Spinal cord (tissue), 10 donors: Measurements from ENCODE around the gene USP37. TPM values are rescaled to one million over a fixed set of nuclear protein-coding genes. Genes with fewer than 3 reads are reported as not detected.

Experiments
- DNase-seq, 6 donors: peaks; one replicate each; pipeline versions ENCODE4 v3.0.0 to v3.0.0-alpha.2; 2013 to 2015; ENCODE audit warnings: low spot score in 6 of 6, low read depth in 4 of 6
- H3K27ac ChIP-seq: one replicate; pipeline ENCODE4 v1.5.1; 2013; ENCODE audit warnings: low read depth, low read length, control low read depth
- H3K27me3 ChIP-seq: one replicate; pipeline ENCODE4 v1.6.1; 2013; ENCODE audit warnings: low read length; ENCODE audit not compliant: control insufficient read depth, insufficient read depth
- H3K36me3 ChIP-seq: one replicate; pipeline ENCODE4 v1.6.1; 2013; ENCODE audit warnings: low read length; ENCODE audit not compliant: control insufficient read depth, insufficient read depth
- H3K4me1 ChIP-seq: one replicate; pipeline ENCODE4 v1.6.1; 2013; ENCODE audit warnings: low read length; ENCODE audit not compliant: control insufficient read depth, insufficient read depth
- H3K4me3 ChIP-seq: one replicate; pipeline ENCODE4 v1.5.1; 2013; ENCODE audit warnings: low read depth, low read length, control low read depth
- H3K9me3 ChIP-seq: one replicate; pipeline ENCODE4 v1.6.1; 2013; ENCODE audit warnings: low read length; ENCODE audit not compliant: control insufficient read depth, insufficient read depth
- WGBS: methylation state at CpG from one replicate; pipeline ENCODE4 v1.1.5; 2013; ENCODE audit warnings: missing lambda C conversion rate; ENCODE audit not compliant: insufficient coverage; 5-methylcytosine and 5-hydroxymethylcytosine counted together
- polyA plus RNA-seq, 2 donors: library from polyadenylated mRNA; unstranded; fragments of 120-200 nt; gene quantifications; one replicate each; pipeline ENCODE4 v1.2.1, GENCODE V29; 2013; ENCODE audit not compliant: insufficient read length in 2 of 2
- total RNA-seq, 2 donors: library from RNA; depleted of rRNA in 1 of 2; stranded (reverse); fragments of 120-200 nt in 1 of 2; fragments of >200 nt in 1 of 2; gene quantifications; one replicate each; pipeline versions ENCODE4 v1.2.3 to v1.2.4, GENCODE V29; 2013 to 2014
- donor health status: healthy.

Gene USP37
- total and polyA plus RNA-seq, 4 donors = 8.7 to 29.7 (median 13.4) TPM

DNA sequence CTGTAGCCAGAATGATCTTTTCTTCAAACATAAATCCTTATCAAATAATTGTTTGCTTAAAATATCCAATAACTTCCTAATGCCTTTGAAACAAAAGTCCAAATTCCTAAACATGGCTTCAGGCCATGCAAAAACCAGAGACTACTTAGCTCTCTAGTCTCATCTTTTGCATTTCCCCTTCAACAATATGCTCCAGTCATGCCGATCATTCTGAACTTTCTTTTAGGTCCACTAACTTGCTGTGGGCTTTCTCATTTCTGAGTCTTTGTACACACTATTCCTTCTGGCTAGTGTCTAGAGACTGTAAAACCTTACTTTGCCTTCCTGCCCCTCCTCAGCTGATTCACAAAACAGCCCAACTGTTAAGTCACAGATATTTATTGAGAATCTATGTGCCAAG, 97.7 kb downstream of the USP37 start:
- no peaks in the 10 kb centered on the region for H3K27me3 ChIP-seq
- H3K36me3 ChIP-seq = peaks cover 17% of the 10 kb centered on the region
- H3K4me3 ChIP-seq = no peak overlapping the region
- WGBS = 0% methylated on average over 1 of the region's 1 CpG
- no peaks in the 10 kb centered on the region for H3K4me1 ChIP-seq
- no peak for DNase-seq
- H3K27ac ChIP-seq = no peak overlapping the region
- no peaks in the 10 kb centered on the region for H3K9me3 ChIP-seq

DNA sequence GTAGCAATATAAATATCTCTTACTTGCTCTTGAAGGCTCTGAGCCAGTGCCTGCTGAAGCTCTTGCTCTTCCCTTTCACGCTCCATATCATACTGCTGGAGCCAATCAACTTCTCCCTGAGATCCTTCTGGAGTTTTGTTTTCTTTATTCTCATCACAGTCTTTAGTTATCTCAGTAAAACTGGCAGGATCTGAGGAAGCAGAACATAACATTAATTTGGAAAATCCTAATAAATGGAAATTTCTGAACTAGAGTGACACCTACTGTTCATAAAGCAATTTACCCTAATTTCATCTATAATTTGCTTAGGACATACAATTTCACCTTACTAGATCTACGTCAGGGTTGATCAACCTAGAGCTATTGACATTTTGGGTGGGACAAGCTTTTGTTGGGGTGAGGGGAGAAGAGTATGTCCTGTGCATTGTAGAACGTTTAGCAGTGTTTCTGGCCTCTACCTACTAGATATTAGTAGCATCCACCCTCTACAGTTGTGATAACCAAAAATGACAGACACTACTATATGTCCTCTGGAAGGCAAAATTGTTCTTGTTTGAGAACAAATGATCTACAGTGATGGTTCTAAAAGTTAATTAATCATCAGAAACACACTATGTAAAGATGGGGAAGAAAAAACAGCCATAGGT, 102.0 kb downstream of the USP37 start:
- H3K27me3 ChIP-seq = no peaks in the 10 kb centered on the region

GRCh38 chr2:218458598-218458997, 109.6 kb downstream of the USP37 start:
- no peaks in the 10 kb centered on the region for H3K27me3 ChIP-seq
- no peaks in the 10 kb centered on the region for H3K4me1 ChIP-seq
- H3K36me3 ChIP-seq = peaks cover 42% of the 10 kb centered on the region
- no CpG with 5 or more reads among the region's 1 CpG for WGBS
- no peaks in the 10 kb centered on the region for H3K9me3 ChIP-seq
- H3K4me3 ChIP-seq = no peak overlapping the region
- DNase-seq = no peak
- H3K27ac ChIP-seq = no peak overlapping the region

More for the DNA sequence above, 102.0 kb downstream of the USP37 start:
- no peak overlapping the region for H3K4me3 ChIP-seq
- DNase-seq = peak; percentile 4 to 74 (median 8)
- no peak overlapping the region for H3K27ac ChIP-seq
- H3K4me1 ChIP-seq = no peaks in the 10 kb centered on the region
- peaks cover 24% of the 10 kb centered on the region for H3K36me3 ChIP-seq
- no peaks in the 10 kb centered on the region for H3K9me3 ChIP-seq
- WGBS = no CpG with 5 or more reads among the region's 3 CpGs

DNA sequence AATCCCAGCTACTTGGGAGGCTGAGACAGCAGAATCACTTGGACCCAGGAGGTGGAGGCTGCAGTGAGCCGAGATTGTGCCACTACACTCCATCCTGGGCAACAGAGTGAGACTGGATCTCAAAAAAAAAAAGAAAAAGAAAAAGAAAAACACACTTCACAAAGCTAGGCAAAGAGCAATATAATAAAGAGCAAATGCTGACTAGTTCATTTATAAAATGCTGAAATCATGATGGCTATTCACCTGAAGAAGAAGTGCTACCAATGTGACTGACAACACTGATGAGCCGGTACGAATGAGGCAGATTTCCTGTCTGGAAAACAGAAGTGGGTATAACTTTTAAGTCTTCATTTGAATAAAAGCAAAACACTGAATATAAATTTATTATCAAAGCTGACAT, 111.3 kb downstream of the USP37 start:
- Histone ChIP-seq H3K27ac (no peak overlapping the region), H3K4me1 (no peaks in the 10 kb centered on the region), H3K36me3 (peaks cover 34% of the 10 kb centered on the region), H3K9me3 (no peaks in the 10 kb centered on the region), H3K4me3 (no peak overlapping the region), H3K27me3 (no peaks in the 10 kb centered on the region)
- no CpG with 5 or more reads among the region's 3 CpGs for WGBS
- DNase-seq = no peak

DNA sequence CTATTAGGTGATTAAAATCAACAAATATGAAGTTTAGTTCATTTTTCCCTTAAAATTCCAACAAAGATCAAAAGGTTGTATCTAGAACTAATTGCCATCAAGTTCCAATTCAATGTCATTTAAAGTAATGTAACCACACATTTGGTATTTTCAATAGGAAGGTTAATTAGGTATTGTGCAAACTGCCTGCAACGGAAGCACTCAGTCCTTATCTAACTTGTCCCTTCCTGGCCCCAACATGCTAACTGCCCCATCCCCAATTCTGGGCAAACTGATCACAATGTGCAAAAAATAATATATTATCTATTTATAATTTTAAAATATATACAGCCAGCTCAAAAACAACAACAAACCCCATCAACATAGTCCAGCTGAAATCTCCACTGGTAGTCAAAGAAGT, 116.1 kb downstream of the USP37 start:
- no CpG with 5 or more reads among the region's 1 CpG for WGBS
- H3K27me3 ChIP-seq = no peaks in the 10 kb centered on the region
- no peaks in the 10 kb centered on the region for H3K9me3 ChIP-seq
- H3K27ac ChIP-seq = no peak overlapping the region
- H3K4me1 ChIP-seq = no peaks in the 10 kb centered on the region
- no peak for DNase-seq
- peaks cover 30% of the 10 kb centered on the region for H3K36me3 ChIP-seq
- no peak overlapping the region for H3K4me3 ChIP-seq

DNA sequence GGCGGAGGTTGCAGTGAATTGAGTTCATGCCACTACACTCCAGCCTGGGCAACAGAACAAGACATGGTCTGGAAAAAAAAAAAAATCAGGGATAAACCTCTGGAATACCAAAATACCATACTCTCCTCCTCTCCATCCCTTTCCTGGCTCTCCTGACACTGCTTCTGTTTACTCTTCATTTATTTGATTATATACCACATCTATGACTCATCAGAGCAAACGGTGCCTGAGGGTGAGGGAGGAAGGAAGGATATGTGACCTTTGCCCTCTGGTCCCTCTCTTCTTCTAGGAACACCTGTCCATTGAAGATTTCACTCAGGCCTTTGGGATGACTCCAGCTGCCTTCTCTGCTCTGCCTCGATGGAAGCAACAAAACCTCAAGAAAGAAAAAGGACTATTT, 119.2 kb downstream of the USP37 start:
- H3K27me3 ChIP-seq = no peaks in the 10 kb centered on the region
- DNase-seq = no peak
- no CpG with 5 or more reads among the region's 3 CpGs for WGBS
- H3K27ac ChIP-seq = no peak overlapping the region
- no peaks in the 10 kb centered on the region for H3K9me3 ChIP-seq
- peaks cover 13% of the 10 kb centered on the region for H3K36me3 ChIP-seq
- H3K4me3 ChIP-seq = no peak overlapping the region
- H3K4me1 ChIP-seq = no peaks in the 10 kb centered on the region

DNA sequence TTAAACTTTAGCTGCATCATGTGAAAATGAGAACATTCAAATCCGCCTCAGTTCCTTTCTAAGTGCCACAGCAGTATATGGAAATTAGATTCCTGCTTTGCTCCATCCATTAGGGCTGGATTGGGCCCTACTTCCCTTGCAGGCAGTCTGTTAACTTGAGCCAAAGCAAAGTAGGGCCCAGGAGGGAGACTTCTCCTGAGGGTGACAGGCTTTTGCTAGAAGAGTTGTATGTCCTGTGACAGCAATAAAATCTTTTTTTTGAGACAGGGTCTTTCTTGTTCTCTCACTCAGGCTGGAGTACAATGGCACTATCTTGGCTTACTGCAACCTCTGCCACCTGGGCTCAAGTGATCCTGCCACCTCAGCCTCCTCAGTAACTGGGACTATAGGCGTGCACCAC, 121.1 kb downstream of the USP37 start:
- no peak for DNase-seq
- no peaks in the 10 kb centered on the region for H3K27me3 ChIP-seq
- H3K4me3 ChIP-seq = no peak overlapping the region
- no peaks in the 10 kb centered on the region for H3K4me1 ChIP-seq
- no peak overlapping the region for H3K27ac ChIP-seq
- no peaks in the 10 kb centered on the region for H3K9me3 ChIP-seq
- 100% methylated on average over 1 of the region's 2 CpGs for WGBS
- peaks cover 13% of the 10 kb centered on the region for H3K36me3 ChIP-seq

DNA sequence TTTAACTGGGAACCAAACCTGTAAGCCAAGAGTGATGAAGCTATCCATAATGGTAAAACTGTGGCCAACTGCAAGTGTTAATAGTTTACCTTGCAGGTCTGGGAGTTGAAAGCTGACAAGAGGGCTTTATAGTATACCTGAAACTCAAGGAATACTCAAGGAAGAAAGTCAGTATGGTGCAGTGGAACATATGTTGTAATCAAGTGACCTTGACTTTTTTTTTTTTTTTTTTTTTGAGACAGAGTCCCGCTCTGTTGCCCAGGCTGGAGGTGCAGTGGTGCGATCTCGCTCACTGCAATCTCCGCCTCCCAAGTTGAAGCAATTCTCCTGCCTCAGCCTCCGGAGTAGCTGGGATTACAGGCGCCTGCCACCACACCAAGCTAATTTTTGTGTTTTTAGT, 121.6 kb downstream of the USP37 start:
- Histone ChIP-seq H3K27ac (no peak overlapping the region), H3K27me3 (no peaks in the 10 kb centered on the region), H3K9me3 (no peaks in the 10 kb centered on the region), H3K36me3 (peaks cover 13% of the 10 kb centered on the region), H3K4me3 (no peak overlapping the region), H3K4me1 (no peaks in the 10 kb centered on the region)
- WGBS = 90% methylated on average over 2 of the region's 6 CpGs
- no peak for DNase-seq

GRCh38 chr2:218445602-218446001, 122.5 kb downstream of the USP37 start:
- Histone ChIP-seq H3K4me1 (no peaks in the 10 kb centered on the region), H3K36me3 (peaks cover 13% of the 10 kb centered on the region)

GRCh38 chr2:218444692-218445357, 123.3 kb downstream of the USP37 start:
- Histone ChIP-seq H3K27ac (no peak overlapping the region), H3K9me3 (no peaks in the 10 kb centered on the region), H3K27me3 (no peaks in the 10 kb centered on the region), H3K4me3 (no peak overlapping the region), H3K36me3 (peaks cover 13% of the 10 kb centered on the region), H3K4me1 (no peaks in the 10 kb centered on the region)
- DNase-seq = no peak
- WGBS = 95% methylated on average over 4 of the region's 7 CpGs

More at GRCh38 chr2:218445602-218446001, 122.5 kb downstream of the USP37 start:
- H3K4me3 ChIP-seq = no peak overlapping the region
- no peak for DNase-seq
- H3K27ac ChIP-seq = no peak overlapping the region
- no peaks in the 10 kb centered on the region for H3K9me3 ChIP-seq
- H3K27me3 ChIP-seq = no peaks in the 10 kb centered on the region
